Erythroblast (primary cell): Measurements from ENCODE around the gene NKIRAS1.
"Not testable (repeated sequence)": the region's sequence is repeated elsewhere in the genome, so short reads cannot be mapped to it uniquely, and the experiment has no call there.

Experiments
- GATA1 ChIP-seq: IDR thresholded peaks from 2 replicates; pipeline ENCODE4 v1.6.1; 2011; ENCODE audit warnings: low read depth, mild to moderate bottlenecking, control low read depth, low read length, moderate library complexity
- POLR2A ChIP-seq: IDR thresholded peaks from 2 replicates; pipeline ENCODE4 v1.6.1; 2011; ENCODE audit warnings: mild to moderate bottlenecking, low read length

- TF ChIP-seq POLR2A, GATA1: not testable (repeated sequence)
Observed at GRCh38 chr3:23917679-23918303, 1.0 kb upstream of the NKIRAS1 start.
